SK-N-SH treated with all-trans-retinoic acid at 6 μM for 48 hours (cell line): ENCODE data around the gene USH2A.

ENCODE experiments used
- ATAC-seq: fragments of 200-7000 bp; cut with Tn5 transposase; 3 replicates; pipeline ENCODE4 v1.9.1; 2020; ENCODE audit warnings: mild to moderate bottlenecking, moderate library complexity
- ARNTL ChIP-seq: fragments of 450-650 bp; formaldehyde crosslinking; IDR thresholded peaks from 2 replicates; pipeline ENCODE4 v1.5.0; 2020; ENCODE audit warnings: low read depth, mild to moderate bottlenecking, moderate library complexity, borderline replicate concordance
- CREB5 ChIP-seq: fragments of 250-450 bp; sonication (Bioruptor Pico); IDR thresholded peaks from 2 replicates; pipeline ENCODE4 v1.5.1; 2020; ENCODE audit warnings: low read depth, mild to moderate bottlenecking, moderate library complexity
- CSRNP3 ChIP-seq: fragments of 250-450 bp; sonication (Bioruptor Pico); IDR thresholded peaks from 2 replicates; pipeline ENCODE4 v1.5.1; 2021; ENCODE audit warnings: mild to moderate bottlenecking, moderate library complexity
- ESRRG ChIP-seq: fragments of 250-450 bp; sonication (Bioruptor Pico); IDR thresholded peaks from 2 replicates; pipeline ENCODE4 v1.6.1; 2021; ENCODE audit warnings: mild to moderate bottlenecking
- GLIS3 ChIP-seq: fragments of 250-450 bp; sonication (Bioruptor Pico); IDR thresholded peaks from 2 replicates; pipeline ENCODE4 v1.5.0; 2020; ENCODE audit warnings: mild to moderate bottlenecking, moderate library complexity
- ISL1 ChIP-seq: fragments of 250-450 bp; sonication (Bioruptor Pico); IDR thresholded peaks from 2 replicates; pipeline ENCODE4 v2.1.2; 2022; ENCODE audit warnings: mild to moderate bottlenecking, moderate library complexity
- OSR1 ChIP-seq: fragments of 250-450 bp; sonication (Bioruptor Pico); IDR thresholded peaks from 2 replicates; pipeline ENCODE4 v1.8.0; 2022; ENCODE audit warnings: moderate library complexity, mild to moderate bottlenecking, inconsistent platforms
- PATZ1 ChIP-seq: fragments of 250-450 bp; sonication (Bioruptor Pico); IDR thresholded peaks from 2 replicates; pipeline ENCODE4 v1.8.0; 2020; ENCODE audit warnings: mild to moderate bottlenecking, moderate library complexity, borderline replicate concordance
- POU6F1 ChIP-seq: fragments of 250-450 bp; sonication (Bioruptor Pico); IDR thresholded peaks from 2 replicates; pipeline ENCODE4 v1.8.0; 2021; ENCODE audit warnings: low read depth, mild to moderate bottlenecking, moderate library complexity, borderline replicate concordance
- PPARA ChIP-seq: fragments of 250-450 bp; sonication (Bioruptor Pico); IDR thresholded peaks from 2 replicates; pipeline ENCODE4 v1.5.0; 2020; ENCODE audit warnings: mild to moderate bottlenecking, borderline replicate concordance
- SNAI2 ChIP-seq: fragments of 250-450 bp; sonication (Bioruptor Pico); IDR thresholded peaks from 2 replicates; pipeline ENCODE4 v1.5.0; 2020; ENCODE audit warnings: mild to moderate bottlenecking, moderate library complexity
- TCF4 ChIP-seq: fragments of 250-450 bp; sonication (Bioruptor Pico); IDR thresholded peaks from 2 replicates; pipeline ENCODE4 v1.8.0; 2021; ENCODE audit warnings: mild to moderate bottlenecking, moderate library complexity, borderline replicate concordance
- TSHZ2 ChIP-seq: fragments of 250-450 bp; sonication (Bioruptor Pico); IDR thresholded peaks from 2 replicates; pipeline ENCODE4 v1.5.0; 2020; ENCODE audit warnings: mild to moderate bottlenecking, moderate library complexity
- ZC3H10 ChIP-seq: fragments of 250-450 bp; sonication (Bioruptor Pico); IDR thresholded peaks from 2 replicates; pipeline ENCODE4 v1.5.1; 2021; ENCODE audit warnings: mild to moderate bottlenecking, moderate library complexity
- ZFP3 ChIP-seq: fragments of 250-450 bp; sonication (Bioruptor Pico); IDR thresholded peaks from 2 replicates; pipeline ENCODE4 v1.5.0; 2020; ENCODE audit warnings: mild to moderate bottlenecking, moderate library complexity
- ZFP30 ChIP-seq: fragments of 450-650 bp; formaldehyde crosslinking; IDR thresholded peaks from 2 replicates; pipeline ENCODE4 v1.5.0; 2022; ENCODE audit warnings: mild to moderate bottlenecking, moderate library complexity
- ZNF565 ChIP-seq: fragments of 450-650 bp; formaldehyde crosslinking; conservative IDR thresholded peaks from 2 replicates; pipeline ENCODE4 v1.5.0; 2020; ENCODE audit warnings: low read depth, mild to moderate bottlenecking, moderate library complexity
- ZNF8 ChIP-seq: fragments of 450-650 bp; formaldehyde crosslinking; IDR thresholded peaks from 2 replicates; pipeline ENCODE4 v1.5.0; 2020; ENCODE audit warnings: mild to moderate bottlenecking, moderate library complexity

USH2A gene

GRCh38 chr1:216281757-216282156 is 141.5 kb downstream of the USH2A start (continued):
- TF ChIP-seq CSRNP3 (CRISPR knock-in tag): no peak

- TF ChIP-seq PATZ1 (CRISPR knock-in tag) (no peak), ISL1 (CRISPR knock-in tag) (no peak), CREB5 (CRISPR knock-in tag) (no peak), PPARA (CRISPR knock-in tag) (no peak), CSRNP3 (CRISPR knock-in tag) (no peak), ZFP3 (CRISPR knock-in tag) (no peak), ESRRG (CRISPR knock-in tag) (no peak), GLIS3 (no peak), TCF4 (CRISPR knock-in tag) (no peak), OSR1 (CRISPR knock-in tag) (no peak), ARNTL (CRISPR knock-in tag) (no peak), ZFP30 (CRISPR knock-in tag) (no peak), SNAI2 (no peak), TSHZ2 (CRISPR knock-in tag) (no peak)
- no peak for ATAC-seq
Measured at GRCh38 chr1:216270086-216270773, 153.0 kb downstream of the USH2A start.

- ATAC-seq: no peak
- TF ChIP-seq ARNTL (CRISPR knock-in tag): no peak
- TF ChIP-seq PATZ1 (CRISPR knock-in tag): no peak
- TF ChIP-seq ZNF8 (CRISPR knock-in tag): no peak
- no peak for TF ChIP-seq ZC3H10 (CRISPR knock-in tag)
- TF ChIP-seq PPARA (CRISPR knock-in tag): no peak
- no peak for TF ChIP-seq SNAI2
- TF ChIP-seq GLIS3: no peak
- no peak for TF ChIP-seq CSRNP3 (CRISPR knock-in tag)
- no peak for TF ChIP-seq ISL1 (CRISPR knock-in tag)
- no peak for TF ChIP-seq POU6F1 (CRISPR knock-in tag)
- TF ChIP-seq ZNF565: no peak
- TF ChIP-seq ESRRG (CRISPR knock-in tag): no peak
Measured at GRCh38 chr1:216261631-216262030, 161.6 kb downstream of the USH2A start.
